Neural progenitor cell (in vitro differentiated cells): ENCODE data around the gene FBP2. TPM values are rescaled to one million over a fixed set of nuclear protein-coding genes. Genes with fewer than 3 reads are reported as not detected.

Experiments used
- DNase-seq: peaks from one replicate; pipeline ENCODE4 v3.0.0-alpha.2; 2016; ENCODE audit warnings: low spot score
- H2AFZ ChIP-seq: fragments of 200-600 bp; sonication (generic); replicated peaks from 2 replicates; pipeline ENCODE4 v1.6.1; 2016; ENCODE audit warnings: antibody characterized with exemption
- H3F3A ChIP-seq: fragments of 200-600 bp; sonication (generic); 2 replicates; pipeline ENCODE4 v1.6.1; 2016; ENCODE audit warnings: antibody characterized with exemption, low read depth
- H3K27ac ChIP-seq: fragments of 200-600 bp; sonication (generic); 2 replicates; pipeline ENCODE4 v1.5.1; 2016; ENCODE audit warnings: mild to moderate bottlenecking
- H3K27me3 ChIP-seq: fragments of 200-600 bp; sonication (generic); 2 replicates; pipeline ENCODE4 v1.6.1; 2016; ENCODE audit warnings: mild to moderate bottlenecking, moderate library complexity
- H3K36me3 ChIP-seq: fragments of 200-600 bp; sonication (generic); 2 replicates; pipeline ENCODE4 v1.5.1; 2016
- H3K4me1 ChIP-seq: fragments of 200-600 bp; sonication (generic); 2 replicates; pipeline ENCODE4 v1.6.1; 2016; ENCODE audit warnings: mixed run types
- H3K4me2 ChIP-seq: fragments of 200-600 bp; sonication (generic); 2 replicates; pipeline ENCODE4 v1.6.1; 2016
- H3K4me3 ChIP-seq: fragments of 200-600 bp; sonication (generic); 2 replicates; pipeline ENCODE4 v1.5.1; 2016
- H3K79me2 ChIP-seq: fragments of 200-600 bp; sonication (generic); 2 replicates; pipeline ENCODE4 v1.6.1; 2016; ENCODE audit warnings: low read depth
- H3K9ac ChIP-seq: fragments of 200-600 bp; sonication (generic); 2 replicates; pipeline ENCODE4 v1.6.1; 2016
- H3K9me3 ChIP-seq: fragments of 200-600 bp; sonication (generic); 2 replicates; pipeline ENCODE4 v1.5.1; 2016; ENCODE audit warnings: low read depth
- H4K20me1 ChIP-seq: fragments of 200-600 bp; sonication (generic); 2 replicates; pipeline ENCODE4 v1.6.1; 2016; ENCODE audit warnings: low read depth
- H3K27ac Mint-ChIP-seq: 3 replicates; pipeline ENCODE4 v1.8.0; 2021; ENCODE audit warnings: mixed read lengths
- H3K27me3 Mint-ChIP-seq: 2 replicates; pipeline ENCODE4 v1.8.0; 2022; ENCODE audit warnings: low read depth, mild to moderate bottlenecking, inconsistent platforms, moderate library complexity, mixed read lengths; ENCODE audit not compliant: insufficient read depth
- H3K36me3 Mint-ChIP-seq: 3 replicates; pipeline ENCODE4 v1.8.0; 2021; ENCODE audit warnings: mixed read lengths
- H3K4me1 Mint-ChIP-seq: 3 replicates; pipeline ENCODE4 v1.8.0; 2021; ENCODE audit warnings: mixed read lengths
- H3K4me3 Mint-ChIP-seq: 3 replicates; pipeline ENCODE4 v1.8.0; 2021; ENCODE audit warnings: mild to moderate bottlenecking, moderate library complexity, mixed read lengths
- H3K9me3 Mint-ChIP-seq: 3 replicates; pipeline ENCODE4 v1.8.0; 2020; ENCODE audit warnings: mixed read lengths
- CTCF ChIP-seq: fragments of 200-600 bp; sonication (generic); IDR thresholded peaks from 2 replicates; pipeline ENCODE4 v1.5.1; 2017; ENCODE audit warnings: antibody characterized with exemption, mild to moderate bottlenecking
- EZH2 ChIP-seq: fragments of 200-600 bp; sonication (generic); IDR thresholded peaks from 2 replicates; pipeline ENCODE4 v1.6.1; 2017; ENCODE audit warnings: antibody characterized with exemption, mild to moderate bottlenecking, moderate library complexity
- EZH2phosphoT487 ChIP-seq: fragments of 200-600 bp; sonication (generic); IDR thresholded peaks from 2 replicates; pipeline ENCODE4 v1.6.1; 2017; ENCODE audit warnings: antibody characterized with exemption
- total RNA-seq: library from RNA; depleted of rRNA; stranded (reverse); fragments of >200 nt; gene quantifications from 2 replicates; pipeline ENCODE4 v1.2.3, GENCODE V29; 2015; ENCODE audit warnings: low replicate concordance

Gene FBP2
- total RNA-seq, 1 donor from 2014 or later: not detected

DNA sequence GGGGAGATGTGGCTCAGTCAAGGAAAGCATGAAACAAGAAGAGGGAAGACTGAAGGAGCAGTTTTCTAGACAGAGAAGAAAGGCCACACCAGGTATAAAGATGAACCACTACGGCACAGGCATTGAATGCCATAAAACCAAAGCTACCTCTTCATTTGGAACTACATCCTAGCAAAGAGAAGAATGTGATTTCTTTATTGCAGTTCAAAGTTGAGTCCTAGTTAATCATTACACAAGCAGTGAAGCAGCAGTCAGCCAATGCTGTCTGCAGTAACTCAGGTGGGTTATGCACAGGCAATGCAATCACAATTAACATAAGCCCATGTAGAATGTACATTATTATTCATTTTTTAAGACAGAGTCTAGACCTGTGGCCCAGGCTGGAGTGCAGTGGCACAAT is 60.5 kb downstream of the FBP2 start:
- TF ChIP-seq EZH2phosphoT487: no peak
- TF ChIP-seq CTCF: no peak
- no peak for TF ChIP-seq EZH2
- no peak overlapping the region for H3K4me3 Mint-ChIP-seq
- no peaks in the 10 kb centered on the region for H3K36me3 Mint-ChIP-seq
- DNase-seq: no peak
- peaks cover 5% of the 10 kb centered on the region for H3K27me3 Mint-ChIP-seq
- no peaks in the 10 kb centered on the region for H3K4me1 Mint-ChIP-seq
- H3K9me3 Mint-ChIP-seq: no peaks in the 10 kb centered on the region
- Histone ChIP-seq H3K4me3 (no peak overlapping the region), H3K9ac (no peak overlapping the region), H3K36me3 (no peaks in the 10 kb centered on the region), H2AFZ (no peak overlapping the region), H4K20me1 (no peaks in the 10 kb centered on the region), H3K4me1 (no peaks in the 10 kb centered on the region), H3K27ac (no peak overlapping the region), H3K27me3 (no peaks in the 10 kb centered on the region), H3F3A (no peaks in the 10 kb centered on the region), H3K4me2 (no peak overlapping the region), H3K79me2 (no peaks in the 10 kb centered on the region), H3K9me3 (no peaks in the 10 kb centered on the region)
- no peak overlapping the region for H3K27ac Mint-ChIP-seq

DNA sequence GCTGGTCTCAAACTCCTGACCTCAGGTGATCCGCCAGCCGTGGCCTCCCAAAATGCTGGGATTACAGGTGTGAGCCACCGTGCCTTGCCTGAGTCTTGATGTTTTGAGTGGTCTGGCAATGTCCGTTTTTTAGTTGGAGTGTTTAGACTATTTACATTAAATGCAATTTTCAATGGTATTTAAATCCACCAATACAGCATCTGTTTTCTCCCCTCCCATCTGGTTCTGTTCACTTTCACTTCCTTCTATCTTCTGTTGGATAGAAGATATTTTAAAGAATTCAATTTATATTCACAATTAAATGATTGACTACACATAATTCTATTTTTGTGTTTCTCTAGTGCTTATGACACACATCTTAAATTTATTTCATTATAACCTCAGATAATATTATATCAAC is 64.7 kb downstream of the FBP2 start:
- no peak overlapping the region for H3K27ac ChIP-seq
- no peaks in the 10 kb centered on the region for H3K36me3 ChIP-seq
- no peak overlapping the region for H3K9ac ChIP-seq
- H4K20me1 ChIP-seq: no peaks in the 10 kb centered on the region
- no peak overlapping the region for H3K4me2 ChIP-seq
- no peaks in the 10 kb centered on the region for H3K27me3 ChIP-seq
- H3K36me3 Mint-ChIP-seq: no peaks in the 10 kb centered on the region
- H3K27me3 Mint-ChIP-seq: no peaks in the 10 kb centered on the region
- no peak for DNase-seq
- H3K4me1 Mint-ChIP-seq: no peaks in the 10 kb centered on the region
- H3K27ac Mint-ChIP-seq: no peak overlapping the region
- no peaks in the 10 kb centered on the region for H3K79me2 ChIP-seq
- H3K4me3 Mint-ChIP-seq: no peak overlapping the region
- H3K4me3 ChIP-seq: no peak overlapping the region
- TF ChIP-seq EZH2: no peak
- no peak for TF ChIP-seq EZH2phosphoT487
- no peak for TF ChIP-seq CTCF
- no peaks in the 10 kb centered on the region for H3K9me3 ChIP-seq
- no peaks in the 10 kb centered on the region for H3K9me3 Mint-ChIP-seq
- no peaks in the 10 kb centered on the region for H3F3A ChIP-seq
- H2AFZ ChIP-seq: no peak overlapping the region
- H3K4me1 ChIP-seq: no peaks in the 10 kb centered on the region

DNA sequence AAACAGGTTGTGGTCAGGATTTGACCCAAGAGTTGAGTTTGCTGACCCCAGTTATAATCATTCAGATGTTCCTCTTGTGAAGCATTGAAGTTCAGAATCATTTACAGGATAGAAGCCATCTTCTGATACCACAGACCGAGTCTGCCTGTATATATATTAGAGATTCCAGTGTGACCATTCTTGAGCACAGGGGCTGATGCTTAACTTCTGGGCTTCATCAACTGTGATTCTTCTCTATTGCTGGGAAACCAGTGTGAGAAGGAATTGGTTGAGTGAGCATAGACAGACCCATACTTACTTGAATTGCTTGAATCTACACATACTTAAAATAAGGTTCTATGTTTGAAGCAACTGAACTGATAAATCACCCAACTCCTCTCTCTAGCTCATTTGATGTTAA is 66.7 kb downstream of the FBP2 start:
- H3K27ac Mint-ChIP-seq: no peak overlapping the region
- H3K4me3 Mint-ChIP-seq: no peak overlapping the region
- H3K4me2 ChIP-seq: no peak overlapping the region
- no peaks in the 10 kb centered on the region for H3K27me3 Mint-ChIP-seq
- no peak overlapping the region for H3K4me3 ChIP-seq
- no peak for DNase-seq
- no peak overlapping the region for H3K9ac ChIP-seq
- no peak overlapping the region for H2AFZ ChIP-seq
- H3K36me3 Mint-ChIP-seq: no peaks in the 10 kb centered on the region
- H3K4me1 Mint-ChIP-seq: no peaks in the 10 kb centered on the region
- no peaks in the 10 kb centered on the region for H4K20me1 ChIP-seq
- H3K27me3 ChIP-seq: no peaks in the 10 kb centered on the region
- H3K9me3 Mint-ChIP-seq: no peaks in the 10 kb centered on the region
- H3F3A ChIP-seq: no peaks in the 10 kb centered on the region
- H3K36me3 ChIP-seq: no peaks in the 10 kb centered on the region
- no peaks in the 10 kb centered on the region for H3K79me2 ChIP-seq
- TF ChIP-seq EZH2: no peak
- TF ChIP-seq CTCF: no peak
- no peak for TF ChIP-seq EZH2phosphoT487
- no peaks in the 10 kb centered on the region for H3K9me3 ChIP-seq
- H3K4me1 ChIP-seq: no peaks in the 10 kb centered on the region
- H3K27ac ChIP-seq: no peak overlapping the region

- Histone ChIP-seq H3K9me3 (no peaks in the 10 kb centered on the region), H3K27ac (no peak overlapping the region), H3K4me1 (no peaks in the 10 kb centered on the region), H3K4me3 (no peak overlapping the region), H3F3A (no peaks in the 10 kb centered on the region), H3K79me2 (no peaks in the 10 kb centered on the region), H2AFZ (no peak overlapping the region), H4K20me1 (no peaks in the 10 kb centered on the region), H3K27me3 (no peaks in the 10 kb centered on the region), H3K36me3 (no peaks in the 10 kb centered on the region), H3K4me2 (no peak overlapping the region), H3K9ac (no peak overlapping the region)
- no peak for DNase-seq
- no peaks in the 10 kb centered on the region for H3K4me1 Mint-ChIP-seq
- no peaks in the 10 kb centered on the region for H3K9me3 Mint-ChIP-seq
- H3K27me3 Mint-ChIP-seq: no peaks in the 10 kb centered on the region
- no peak overlapping the region for H3K4me3 Mint-ChIP-seq
- H3K27ac Mint-ChIP-seq: no peak overlapping the region
- no peak for TF ChIP-seq EZH2phosphoT487
- TF ChIP-seq CTCF: no peak
- no peak for TF ChIP-seq EZH2
- H3K36me3 Mint-ChIP-seq: no peaks in the 10 kb centered on the region
Measured at GRCh38 chr9:94526271-94526670, 67.4 kb downstream of the FBP2 start.
